Loucy (cell line): ENCODE data around the gene SYP.

Source experiments
- CTCF ChIP-seq: fragments of 200-600 bp; sonication (generic); conservative IDR thresholded peaks from 2 replicates; pipeline ENCODE4 v1.5.1; 2014; ENCODE audit warnings: mild to moderate bottlenecking, antibody characterized with exemption, low read length
- EZH2phosphoT487 ChIP-seq: fragments of 200-600 bp; IDR thresholded peaks from 2 replicates; pipeline ENCODE4 v1.6.1; 2018; ENCODE audit warnings: antibody characterized with exemption, mild to moderate bottlenecking, moderate library complexity, borderline replicate concordance

- TF ChIP-seq CTCF: peak; percentile 50
- no peak for TF ChIP-seq EZH2phosphoT487
Measured at GRCh38 chrX:49186125-49187027, 13.6 kb downstream of the SYP start, which contains the start of gene PRICKLE3.
